Measurements from ENCODE around the gene ALDH4A1. TPM values are rescaled to one million over a fixed set of nuclear protein-coding genes. Genes with fewer than 3 reads are reported as not detected.

The ALDH4A1 gene
- total RNA-seq, 1 experiment from 2014 or later = 26.1 TPM

DNA sequence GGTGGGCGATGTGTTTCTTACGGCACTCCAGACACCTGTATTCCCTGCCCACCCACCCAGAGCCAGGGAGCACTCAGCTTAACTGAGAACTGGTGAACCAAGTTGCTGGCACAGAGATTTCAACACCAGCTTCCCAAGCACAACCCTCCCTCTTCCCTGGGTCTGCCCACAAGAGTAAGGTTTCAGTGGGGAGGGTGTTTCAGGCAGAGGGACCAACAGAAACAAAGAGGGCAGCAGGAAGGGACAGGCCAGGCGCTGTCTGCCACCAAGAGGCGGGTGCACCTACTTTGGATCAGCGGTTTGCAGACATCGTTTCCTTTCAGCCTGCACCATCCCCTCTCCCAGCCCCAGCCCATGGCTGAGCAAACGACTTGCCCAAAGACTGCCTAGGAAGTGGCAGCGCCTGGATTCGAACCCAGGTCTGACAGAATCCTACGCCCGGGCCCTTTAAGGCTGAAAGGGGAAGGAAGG is 21.9 kb upstream of the ALDH4A1 start:
- no peak overlapping the region for H3K27ac ChIP-seq (ENCODE audit: insufficient read length, low read depth, low read length)
- Mint-ChIP-seq H3K36me3 (ENCODE audit: insufficient read depth in 1 of 3, low read depth in 3 of 3) (peaks cover 0 to 5% (median 2%) of the 10 kb centered on the region in 3 experiments; a peak in 4 of 7 replicates), H3K4me1 (peaks cover 20 to 26% of the 10 kb centered on the region in 2 experiments), H3K4me3 (no peak overlapping the region), H3K27me3 (ENCODE audit: low read depth) (no peaks in the 10 kb centered on the region; the same call in 1 of the 2 replicates), H3K27ac (peak overlapping the region in 1 of 3 experiments; percentile 40; a peak in 1 of 7 replicates), H3K9me3 (peaks cover 2 to 4% of the 10 kb centered on the region in 2 experiments; a peak in 2 of 5 replicates)
- no peaks in the 10 kb centered on the region for H3K4me1 ChIP-seq (ENCODE audit: insufficient read depth, low read length)
- no peak overlapping the region for H2BK12ac ChIP-seq (ENCODE audit: insufficient read length, low read depth, low read length)
- no peak overlapping the region for H2AK5ac ChIP-seq (ENCODE audit: insufficient read length, low read length)
- no peak overlapping the region for H4K91ac ChIP-seq (ENCODE audit: insufficient read length, low read depth, low read length)
- H2BK5ac ChIP-seq (ENCODE audit: insufficient read length, low read length) = no peak overlapping the region
- TF ChIP-seq, protein P1, sequence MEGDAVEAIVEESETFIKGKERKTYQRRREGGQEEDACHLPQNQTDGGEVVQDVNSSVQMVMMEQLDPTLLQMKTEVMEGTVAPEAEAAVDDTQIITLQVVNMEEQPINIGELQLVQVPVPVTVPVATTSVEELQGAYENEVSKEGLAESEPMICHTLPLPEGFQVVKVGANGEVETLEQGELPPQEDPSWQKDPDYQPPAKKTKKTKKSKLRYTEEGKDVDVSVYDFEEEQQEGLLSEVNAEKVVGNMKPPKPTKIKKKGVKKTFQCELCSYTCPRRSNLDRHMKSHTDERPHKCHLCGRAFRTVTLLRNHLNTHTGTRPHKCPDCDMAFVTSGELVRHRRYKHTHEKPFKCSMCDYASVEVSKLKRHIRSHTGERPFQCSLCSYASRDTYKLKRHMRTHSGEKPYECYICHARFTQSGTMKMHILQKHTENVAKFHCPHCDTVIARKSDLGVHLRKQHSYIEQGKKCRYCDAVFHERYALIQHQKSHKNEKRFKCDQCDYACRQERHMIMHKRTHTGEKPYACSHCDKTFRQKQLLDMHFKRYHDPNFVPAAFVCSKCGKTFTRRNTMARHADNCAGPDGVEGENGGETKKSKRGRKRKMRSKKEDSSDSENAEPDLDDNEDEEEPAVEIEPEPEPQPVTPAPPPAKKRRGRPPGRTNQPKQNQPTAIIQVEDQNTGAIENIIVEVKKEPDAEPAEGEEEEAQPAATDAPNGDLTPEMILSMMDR (conservative IDR thresholded peaks at IDR 0.05) = no peak
- no peak overlapping the region; the same call in 1 of the 2 replicates for H3K14ac ChIP-seq (ENCODE audit: insufficient read depth, low read length)
- H3K4me2 ChIP-seq (ENCODE audit: insufficient read depth, insufficient read length, low read length) = no peak overlapping the region
- H3K9ac ChIP-seq (ENCODE audit: extremely low read depth, insufficient read length, low read length) = no peak overlapping the region
- no peak overlapping the region for H2BK20ac ChIP-seq (ENCODE audit: low read depth, low read length, poor library complexity, severe bottlenecking)
- H2BK120ac ChIP-seq (ENCODE audit: low read depth, low read length, poor library complexity, severe bottlenecking) = no peak overlapping the region
- H3T11ph ChIP-seq (ENCODE audit: low read length) = no peak overlapping the region
- no peaks in the 10 kb centered on the region for H3K23me2 ChIP-seq (ENCODE audit: insufficient read length, low read depth, low read length, poor library complexity, severe bottlenecking)
- H3K79me1 ChIP-seq (ENCODE audit: insufficient read depth, low read depth, low read length, poor library complexity, severe bottlenecking) = no peaks in the 10 kb centered on the region
- no peak overlapping the region for H2BK15ac ChIP-seq (ENCODE audit: low read depth, low read length)
- H3K27me3 ChIP-seq (ENCODE audit: insufficient read depth, low read length) = no peaks in the 10 kb centered on the region
- H3K18ac ChIP-seq (ENCODE audit: insufficient read length, low read depth, low read length) = no peak overlapping the region
- no peak for DNase-seq
- H4K20me1 ChIP-seq (ENCODE audit: control insufficient read depth, insufficient read depth, insufficient read length) = no peaks in the 10 kb centered on the region
- no peak overlapping the region for H4K8ac ChIP-seq (replicated peaks; ENCODE audit: insufficient read length, low read depth, low read length)
- no CpG with 5 or more reads among the region's 11 CpGs for WGBS (ENCODE audit: extremely low coverage, insufficient read length, low lambda C conversion rate)
- no peak overlapping the region for H4K5ac ChIP-seq (ENCODE audit: insufficient read length, low read depth, low read length)
- no peak overlapping the region for H3K56ac ChIP-seq (ENCODE audit: insufficient read length, low read depth, low read length)
- H3K23ac ChIP-seq (ENCODE audit: insufficient read length, low read depth, low read length) = no peak overlapping the region
- no peak overlapping the region for H3K4ac ChIP-seq (ENCODE audit: low read depth, low read length)
- no peaks in the 10 kb centered on the region for H3K79me2 ChIP-seq (ENCODE audit: insufficient read depth, low read length)
- H3K9me3 ChIP-seq (ENCODE audit: control insufficient read depth, low read depth, low read length) = no peaks in the 10 kb centered on the region
- no peak overlapping the region for H2AFZ ChIP-seq (ENCODE audit: low read length)
